Measurements from ENCODE around the gene NIBAN1. TPM values are rescaled to one million over a fixed set of nuclear protein-coding genes. Genes with fewer than 3 reads are reported as not detected.

Gene NIBAN1
- 5.9 and 6.0 TPM in 2 replicates for total RNA-seq (2021)
- long read RNA-seq, full-length matches to known transcripts: 39 of 49 reads
- long read RNA-seq, partial matches to known transcripts: 3 of 49 reads
- long read RNA-seq, other reads (novel, unspliced or antisense): 7 of 49 reads

- H3K36me3 Mint-ChIP-seq (ENCODE audit: insufficient read depth in 1 of 3, low read depth in 3 of 3): no peaks in the 10 kb centered on the region
- Histone ChIP-seq H3K23me2 (ENCODE audit: insufficient read length, low read depth, low read length, poor library complexity, severe bottlenecking) (peaks cover 10% of the 10 kb centered on the region), H3K27ac (ENCODE audit: insufficient read length, low read depth, low read length) (no peak within 1 kb of the TSS), H2AK5ac (ENCODE audit: insufficient read length, low read length) (no peak within 1 kb of the TSS), H3K4ac (ENCODE audit: low read depth, low read length) (no peak within 1 kb of the TSS), H4K91ac (ENCODE audit: insufficient read length, low read depth, low read length) (no peak within 1 kb of the TSS), H3K9ac (ENCODE audit: extremely low read depth, insufficient read length, low read length) (peak within 1 kb of the TSS; percentile 87), H3K79me1 (ENCODE audit: insufficient read depth, low read depth, low read length, poor library complexity, severe bottlenecking) (no peaks in the 10 kb centered on the region), H2BK120ac (ENCODE audit: low read depth, low read length, poor library complexity, severe bottlenecking) (no peak within 1 kb of the TSS), H3K9me3 (ENCODE audit: control insufficient read depth, low read depth, low read length) (no peaks in the 10 kb centered on the region), H3K79me2 (ENCODE audit: insufficient read depth, low read length) (no peaks in the 10 kb centered on the region), H4K20me1 (ENCODE audit: control insufficient read depth, insufficient read depth, insufficient read length) (no peaks in the 10 kb centered on the region), H3K23ac (ENCODE audit: insufficient read length, low read depth, low read length) (no peak within 1 kb of the TSS), H3K27me3 (ENCODE audit: insufficient read depth, low read length) (peaks cover 16% of the 10 kb centered on the region; the same call in 1 of the 2 replicates), H3K18ac (ENCODE audit: insufficient read length, low read depth, low read length) (peak within 1 kb of the TSS; percentile 85), H3K4me2 (ENCODE audit: insufficient read depth, insufficient read length, low read length) (peak within 1 kb of the TSS; percentile 97), H2AFZ (ENCODE audit: low read length) (peak within 1 kb of the TSS; percentile 82), H3K14ac (ENCODE audit: insufficient read depth, low read length) (peak within 1 kb of the TSS; percentile 90), H2BK5ac (ENCODE audit: insufficient read length, low read length) (no peak within 1 kb of the TSS), H2BK20ac (ENCODE audit: low read depth, low read length, poor library complexity, severe bottlenecking) (no peak within 1 kb of the TSS), H3K56ac (ENCODE audit: insufficient read length, low read depth, low read length) (no peak within 1 kb of the TSS), H2BK12ac (ENCODE audit: insufficient read length, low read depth, low read length) (no peak within 1 kb of the TSS), H2BK15ac (ENCODE audit: low read depth, low read length) (no peak within 1 kb of the TSS), H4K5ac (ENCODE audit: insufficient read length, low read depth, low read length) (no peak within 1 kb of the TSS), H3T11ph (ENCODE audit: low read length) (no peak within 1 kb of the TSS), H3K4me1 (ENCODE audit: insufficient read depth, low read length) (no peaks in the 10 kb centered on the region; the same call in 1 of the 2 replicates), H4K8ac (replicated peaks; ENCODE audit: insufficient read length, low read depth, low read length) (no peak within 1 kb of the TSS)
- peaks cover 58% of the 10 kb centered on the region for H3K27me3 Mint-ChIP-seq (ENCODE audit: low read depth)
- peak within 1 kb of the TSS; percentile 25 to 94 (median 33); a peak in 5 of 7 replicates for H3K27ac Mint-ChIP-seq
- no peaks in the 10 kb centered on the region; a peak in 1 of 5 replicates for H3K9me3 Mint-ChIP-seq
- no CpG with 5 or more reads among the region's 70 CpGs for WGBS (ENCODE audit: extremely low coverage, insufficient read length, low lambda C conversion rate)
- H3K4me1 Mint-ChIP-seq: peaks cover 8 to 13% of the 10 kb centered on the region in 2 experiments
- TF ChIP-seq, protein P1, sequence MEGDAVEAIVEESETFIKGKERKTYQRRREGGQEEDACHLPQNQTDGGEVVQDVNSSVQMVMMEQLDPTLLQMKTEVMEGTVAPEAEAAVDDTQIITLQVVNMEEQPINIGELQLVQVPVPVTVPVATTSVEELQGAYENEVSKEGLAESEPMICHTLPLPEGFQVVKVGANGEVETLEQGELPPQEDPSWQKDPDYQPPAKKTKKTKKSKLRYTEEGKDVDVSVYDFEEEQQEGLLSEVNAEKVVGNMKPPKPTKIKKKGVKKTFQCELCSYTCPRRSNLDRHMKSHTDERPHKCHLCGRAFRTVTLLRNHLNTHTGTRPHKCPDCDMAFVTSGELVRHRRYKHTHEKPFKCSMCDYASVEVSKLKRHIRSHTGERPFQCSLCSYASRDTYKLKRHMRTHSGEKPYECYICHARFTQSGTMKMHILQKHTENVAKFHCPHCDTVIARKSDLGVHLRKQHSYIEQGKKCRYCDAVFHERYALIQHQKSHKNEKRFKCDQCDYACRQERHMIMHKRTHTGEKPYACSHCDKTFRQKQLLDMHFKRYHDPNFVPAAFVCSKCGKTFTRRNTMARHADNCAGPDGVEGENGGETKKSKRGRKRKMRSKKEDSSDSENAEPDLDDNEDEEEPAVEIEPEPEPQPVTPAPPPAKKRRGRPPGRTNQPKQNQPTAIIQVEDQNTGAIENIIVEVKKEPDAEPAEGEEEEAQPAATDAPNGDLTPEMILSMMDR (conservative IDR thresholded peaks at IDR 0.05): no peak
- peak; percentile 76 for DNase-seq
- H3K4me3 Mint-ChIP-seq: peak within 1 kb of the TSS; percentile 85 to 93
These were observed at the start of gene NIBAN1 for GRCh38 chr1:184974056-184974836. Gene NIBAN1 (minus strand): TSS chr1:184974508. CDS start chr1:184974356, 152 bp downstream.

All from H9 (cell line).